DOHH2 (cell line): ENCODE results near the gene PCBP2.

Source experiments
- CTCF ChIP-seq: fragments of 200-600 bp; sonication (generic); IDR thresholded peaks from one replicate; pipeline ENCODE4 v1.5.1; 2014; ENCODE audit warnings: antibody characterized with exemption, mild to moderate bottlenecking, low read depth, low read length; ENCODE audit not compliant: poor library complexity, severe bottlenecking
- EZH2phosphoT487 ChIP-seq: fragments of 200-600 bp; sonication (generic); IDR thresholded peaks from 2 replicates; pipeline ENCODE4 v1.6.1; 2017; ENCODE audit warnings: borderline replicate concordance, mild to moderate bottlenecking, antibody characterized with exemption, low read length, moderate library complexity, mixed read lengths

- TF ChIP-seq CTCF, result peak; percentile 29
- no peak for TF ChIP-seq EZH2phosphoT487
Measured at GRCh38 chr12:53499266-53500141, 47.6 kb downstream of the PCBP2 start, which contains the start of gene MAP3K12.
